ENCODE data around the gene MRPL17.
A peak's percentile ranks its signal among the peaks of the same experiment; 100 is the strongest.
"Not testable (repeated sequence)": the region's sequence is repeated elsewhere in the genome, so short reads cannot be mapped to it uniquely, and the experiment has no call there.

The MRPL17 gene

GRCh38 chr11:6682936-6683861 lies at the start of gene MRPL17:
MRPL17 (minus strand) TSS chr11:6683340; CDS start chr11:6683296, 44 bp downstream.
- peak; percentile 92 for DNase-seq

GRCh38 chr11:6727971-6728760 lies 45.0 kb upstream of the MRPL17 start:
- no peak for DNase-seq

GRCh38 chr11:6725386-6725896 lies 42.3 kb upstream of the MRPL17 start:
- no peak for DNase-seq

- DNase-seq: no peak
These were observed 40.9 kb upstream of the MRPL17 start for GRCh38 chr11:6724013-6724412.

GRCh38 chr11:6721343-6721742 lies 38.2 kb upstream of the MRPL17 start:
- no peak for DNase-seq

GRCh38 chr11:6719576-6719975 lies 36.4 kb upstream of the MRPL17 start:
- no peak for DNase-seq

GRCh38 chr11:6717426-6717825 lies 34.3 kb upstream of the MRPL17 start:
- DNase-seq: no peak

- not testable (repeated sequence) for DNase-seq
These were observed 28.4 kb upstream of the MRPL17 start for GRCh38 chr11:6711552-6711951.

GRCh38 chr11:6708876-6709275 lies 25.7 kb upstream of the MRPL17 start:
- no peak for DNase-seq

- DNase-seq: peak; percentile 36
These were observed 22.9 kb upstream of the MRPL17 start for GRCh38 chr11:6705905-6706535.

- no peak for DNase-seq
These were observed 20.3 kb upstream of the MRPL17 start for GRCh38 chr11:6703247-6704063.

- DNase-seq: peak; percentile 2
These were observed 18.8 kb upstream of the MRPL17 start for GRCh38 chr11:6701955-6702354.

GRCh38 chr11:6695377-6695776 lies 12.2 kb upstream of the MRPL17 start:
- DNase-seq: no peak

GRCh38 chr11:6694229-6694535 lies 11.0 kb upstream of the MRPL17 start:
- no peak for DNase-seq

GRCh38 chr11:6693342-6694228 lies 10.4 kb upstream of the MRPL17 start:
- DNase-seq: no peak

- no peak for DNase-seq
These were observed 9.0 kb upstream of the MRPL17 start for GRCh38 chr11:6692128-6692527.

GRCh38 chr11:6690431-6691132 lies 7.4 kb upstream of the MRPL17 start:
- not testable (repeated sequence) for DNase-seq

- no peak for DNase-seq
These were observed 4.7 kb upstream of the MRPL17 start for GRCh38 chr11:6687876-6688275.

GRCh38 chr11:6686006-6686405 lies 2.9 kb upstream of the MRPL17 start:
- DNase-seq: no peak

- DNase-seq: not testable (repeated sequence)
These were observed 928 bp upstream of the MRPL17 start for GRCh38 chr11:6684068-6684467.

- no peak for DNase-seq
These were observed 577 bp downstream of the MRPL17 start for GRCh38 chr11:6682591-6682935.
